AG08396 (cell line): Measurements from ENCODE around the gene HSPB6.

ENCODE experiments used
- DNase-seq: peaks from one replicate; pipeline ENCODE4 v3.0.0; 2012; ENCODE audit warnings: low spot score, mixed read lengths

HSPB6 gene

GRCh38 chr19:35716801-35717664 is 39.8 kb downstream of the HSPB6 start:
- peak; percentile 95 for DNase-seq

GRCh38 chr19:35715981-35716800 is 40.6 kb downstream of the HSPB6 start:
- peak; percentile 76 for DNase-seq

GRCh38 chr19:35715355-35715809 is 41.4 kb downstream of the HSPB6 start:
- DNase-seq, result no peak

- DNase-seq, result no peak
These were observed 42.1 kb downstream of the HSPB6 start for GRCh38 chr19:35714601-35715354.

- no peak for DNase-seq
These were observed 42.8 kb downstream of the HSPB6 start for GRCh38 chr19:35713904-35714495.

GRCh38 chr19:35713506-35713850 is 43.4 kb downstream of the HSPB6 start:
- DNase-seq, result no peak

GRCh38 chr19:35712567-35713505 is 44.0 kb downstream of the HSPB6 start:
- no peak for DNase-seq

- DNase-seq, result no peak
These were observed 45.8 kb downstream of the HSPB6 start for GRCh38 chr19:35710784-35711723.

- DNase-seq, result no peak
These were observed 48.4 kb downstream of the HSPB6 start for GRCh38 chr19:35708391-35708790.
